ENCODE measurements around the gene AP4S1.
"Not testable (repeated sequence)": the region's sequence is repeated elsewhere in the genome, so short reads cannot be mapped to it uniquely, and the experiment has no call there.

Gene AP4S1

DNA sequence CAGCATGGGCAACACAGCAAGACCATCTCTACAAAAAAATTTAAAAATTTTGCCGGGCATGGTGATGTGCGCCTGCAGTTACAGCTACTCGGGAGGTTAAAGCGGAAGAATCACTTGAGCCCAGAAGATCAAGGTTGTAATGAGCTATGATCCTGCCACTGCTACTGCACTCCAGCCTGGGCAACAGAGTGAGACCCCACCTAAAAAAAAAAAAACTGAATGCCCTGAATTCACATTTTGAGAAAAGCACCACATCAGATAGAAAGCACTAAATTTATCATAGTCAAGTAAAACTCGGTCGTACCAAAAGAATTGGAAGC, 24.1 kb upstream of the AP4S1 start:
- Mint-ChIP-seq H3K36me3 (ENCODE audit: low read depth) (peaks cover 80% of the 10 kb centered on the region), H3K9me3 (peaks cover 61% of the 10 kb centered on the region), H3K27me3 (ENCODE audit: low read depth, poor library complexity) (no peaks in the 10 kb centered on the region), H3K4me1 (no peaks in the 10 kb centered on the region), H3K27ac (peak overlapping the region; percentile 71), H3K4me3 (no peak overlapping the region)
- no peak for DNase-seq
- TF ChIP-seq, protein P1, sequence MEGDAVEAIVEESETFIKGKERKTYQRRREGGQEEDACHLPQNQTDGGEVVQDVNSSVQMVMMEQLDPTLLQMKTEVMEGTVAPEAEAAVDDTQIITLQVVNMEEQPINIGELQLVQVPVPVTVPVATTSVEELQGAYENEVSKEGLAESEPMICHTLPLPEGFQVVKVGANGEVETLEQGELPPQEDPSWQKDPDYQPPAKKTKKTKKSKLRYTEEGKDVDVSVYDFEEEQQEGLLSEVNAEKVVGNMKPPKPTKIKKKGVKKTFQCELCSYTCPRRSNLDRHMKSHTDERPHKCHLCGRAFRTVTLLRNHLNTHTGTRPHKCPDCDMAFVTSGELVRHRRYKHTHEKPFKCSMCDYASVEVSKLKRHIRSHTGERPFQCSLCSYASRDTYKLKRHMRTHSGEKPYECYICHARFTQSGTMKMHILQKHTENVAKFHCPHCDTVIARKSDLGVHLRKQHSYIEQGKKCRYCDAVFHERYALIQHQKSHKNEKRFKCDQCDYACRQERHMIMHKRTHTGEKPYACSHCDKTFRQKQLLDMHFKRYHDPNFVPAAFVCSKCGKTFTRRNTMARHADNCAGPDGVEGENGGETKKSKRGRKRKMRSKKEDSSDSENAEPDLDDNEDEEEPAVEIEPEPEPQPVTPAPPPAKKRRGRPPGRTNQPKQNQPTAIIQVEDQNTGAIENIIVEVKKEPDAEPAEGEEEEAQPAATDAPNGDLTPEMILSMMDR (IDR thresholded peaks at IDR 0.05): no peak

DNA sequence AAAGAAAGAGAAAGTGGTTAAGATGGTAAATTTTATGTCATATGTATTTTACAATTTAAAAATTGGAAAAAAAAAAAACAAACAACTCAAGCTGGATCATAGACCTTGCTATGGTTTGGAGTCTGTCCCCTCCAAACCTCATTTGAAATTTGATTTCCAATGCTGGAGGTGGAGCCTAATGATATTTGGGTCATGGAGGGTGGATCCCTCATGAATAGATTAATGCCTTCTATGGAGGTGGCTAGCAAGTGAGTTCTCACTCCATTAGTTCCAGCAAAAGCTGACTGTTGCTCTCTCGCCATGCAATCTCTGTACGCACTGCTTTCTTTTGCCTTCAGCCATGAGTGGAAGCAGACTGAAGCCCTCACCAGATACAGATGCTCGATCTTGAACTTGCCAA, 22.2 kb upstream of the AP4S1 start:
- peak overlapping the region; percentile 81 for H3K27ac Mint-ChIP-seq
- DNase-seq: no peak
- H3K9me3 Mint-ChIP-seq: peaks cover 45% of the 10 kb centered on the region
- H3K36me3 Mint-ChIP-seq (ENCODE audit: low read depth): peaks cover 71% of the 10 kb centered on the region
- H3K4me3 Mint-ChIP-seq: no peak overlapping the region
- TF ChIP-seq, protein P1 (IDR thresholded peaks at IDR 0.05): no peak
- H3K27me3 Mint-ChIP-seq (ENCODE audit: low read depth, poor library complexity): no peaks in the 10 kb centered on the region
- H3K4me1 Mint-ChIP-seq: peaks cover 5% of the 10 kb centered on the region

DNA sequence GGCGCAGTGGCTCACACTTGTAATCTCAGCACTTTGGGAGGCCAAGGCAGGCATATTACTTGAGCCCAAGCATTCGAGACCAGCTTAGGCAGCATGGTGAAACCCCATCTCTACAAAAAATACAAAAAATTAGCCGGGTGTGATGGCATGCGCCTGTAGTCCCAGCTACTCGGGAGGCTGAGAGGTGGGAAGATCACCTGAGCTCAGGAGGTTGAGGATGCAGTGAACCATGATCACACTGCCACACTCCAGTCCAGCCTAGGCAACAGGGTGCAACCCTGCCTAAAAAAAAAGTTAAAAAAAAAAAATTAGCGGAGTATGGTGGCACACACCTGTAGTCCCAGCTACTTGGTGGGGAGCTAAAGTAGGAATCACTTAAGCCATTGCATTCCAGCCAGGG, 21.4 kb upstream of the AP4S1 start:
- H3K36me3 Mint-ChIP-seq (ENCODE audit: low read depth): peaks cover 64% of the 10 kb centered on the region
- DNase-seq; H3K27me3 Mint-ChIP-seq (ENCODE audit: low read depth, poor library complexity); H3K4me1 Mint-ChIP-seq; H3K4me3 Mint-ChIP-seq; H3K27ac Mint-ChIP-seq: not testable (repeated sequence)
- peaks cover 38% of the 10 kb centered on the region for H3K9me3 Mint-ChIP-seq

DNA sequence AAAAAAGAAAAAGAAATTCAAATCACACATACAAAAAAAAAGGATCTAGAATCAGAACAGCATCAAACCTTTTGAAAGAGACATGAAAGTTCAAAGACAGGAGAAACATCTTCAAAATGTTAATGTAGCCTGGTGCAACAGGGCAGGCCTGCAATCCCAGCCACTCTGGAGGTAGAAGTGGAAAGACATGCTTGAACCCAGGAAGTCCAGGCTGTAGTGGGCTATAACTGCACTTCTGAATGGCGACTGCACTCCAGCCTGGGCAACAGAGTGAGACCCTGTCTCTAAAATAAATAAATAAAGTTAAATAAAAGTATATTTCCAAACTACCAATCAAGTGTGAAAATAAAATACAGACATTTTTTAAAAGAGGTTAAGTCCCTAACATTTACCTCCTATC, 18.7 kb upstream of the AP4S1 start:
- Mint-ChIP-seq H3K27me3 (ENCODE audit: low read depth, poor library complexity) (no peaks in the 10 kb centered on the region), H3K36me3 (ENCODE audit: low read depth) (peaks cover 48% of the 10 kb centered on the region), H3K4me3 (no peak overlapping the region), H3K27ac (peak overlapping the region; percentile 77), H3K4me1 (peaks cover 5% of the 10 kb centered on the region), H3K9me3 (peaks cover 11% of the 10 kb centered on the region)
- TF ChIP-seq, protein P1 (IDR thresholded peaks at IDR 0.05): no peak
- DNase-seq: no peak

DNA sequence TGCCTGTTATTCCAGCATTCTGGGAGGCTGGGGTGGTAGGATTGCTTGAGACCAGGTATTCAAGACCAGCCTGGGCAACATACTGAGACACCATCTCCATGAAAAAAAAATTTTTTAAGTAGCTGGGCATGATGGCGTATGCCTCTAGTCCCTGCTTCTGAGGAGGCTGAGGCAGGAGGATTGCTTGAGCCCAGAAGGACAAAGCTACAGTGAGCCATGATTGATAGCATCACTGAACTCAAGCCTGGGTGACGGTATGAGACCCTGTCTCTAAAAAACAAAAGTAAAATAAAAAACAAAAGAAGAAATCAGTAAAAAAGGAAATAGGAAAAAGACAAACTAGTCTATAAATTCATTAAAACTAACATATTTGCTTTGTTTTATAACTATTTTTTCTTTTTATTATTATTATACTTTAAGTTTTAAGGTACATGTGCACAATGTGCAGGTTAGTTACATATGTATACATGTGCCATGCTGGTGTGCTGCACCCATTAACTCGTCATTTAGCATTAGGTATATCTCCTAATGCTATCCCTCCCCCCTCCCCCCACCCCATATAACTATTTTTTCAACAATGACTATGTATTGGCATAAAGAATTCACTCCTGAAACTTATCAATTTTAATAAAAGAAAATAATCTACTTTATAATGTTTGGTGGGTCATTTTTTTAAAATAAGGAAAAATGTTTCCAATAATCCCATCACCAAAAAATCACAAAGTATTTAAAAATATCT, 15.4 kb upstream of the AP4S1 start:
- TF ChIP-seq, protein P1 (IDR thresholded peaks at IDR 0.05): no peak
- Mint-ChIP-seq H3K9me3 (peaks cover 13% of the 10 kb centered on the region), H3K27ac (no peak overlapping the region), H3K27me3 (ENCODE audit: low read depth, poor library complexity) (no peaks in the 10 kb centered on the region), H3K4me1 (peaks cover 5% of the 10 kb centered on the region), H3K36me3 (ENCODE audit: low read depth) (peaks cover 40% of the 10 kb centered on the region), H3K4me3 (no peak overlapping the region)
- no peak for DNase-seq

DNA sequence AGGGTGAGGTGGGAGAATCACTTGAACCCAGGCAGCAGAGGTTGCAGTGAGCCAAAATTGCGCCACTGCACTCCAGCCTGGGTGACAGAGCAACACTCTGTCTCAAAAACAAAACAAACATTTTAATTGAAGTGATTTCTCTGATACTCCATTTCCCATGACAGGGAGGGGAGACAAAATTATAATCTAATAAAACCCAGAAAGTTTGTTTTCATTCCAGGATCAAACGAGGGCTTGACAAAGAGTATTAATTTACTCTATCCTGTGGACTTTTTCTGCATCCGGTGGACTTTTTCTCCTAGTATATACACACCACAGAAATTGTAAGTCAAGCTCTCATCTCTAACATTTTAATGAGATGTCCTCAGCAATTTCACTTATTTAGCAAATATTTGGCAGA, 14.5 kb upstream of the AP4S1 start:
- TF ChIP-seq, protein P1 (IDR thresholded peaks at IDR 0.05): no peak
- no peak for DNase-seq
- no peaks in the 10 kb centered on the region for H3K27me3 Mint-ChIP-seq (ENCODE audit: low read depth, poor library complexity)
- H3K9me3 Mint-ChIP-seq: peaks cover 13% of the 10 kb centered on the region
- no peak overlapping the region for H3K27ac Mint-ChIP-seq
- no peak overlapping the region for H3K4me3 Mint-ChIP-seq
- peaks cover 40% of the 10 kb centered on the region for H3K36me3 Mint-ChIP-seq (ENCODE audit: low read depth)
- peaks cover 5% of the 10 kb centered on the region for H3K4me1 Mint-ChIP-seq
